WERI-Rb-1 (cell line): ENCODE results near the gene CCDC57.
A peak's percentile ranks its signal among the peaks of the same experiment; 100 is the strongest.

Source experiments
- DNase-seq: peaks from one replicate; pipeline ENCODE4 v3.0.0-alpha.2; 2020
- H3K27ac ChIP-seq: fragments of 250-450 bp; sonication (Bioruptor Pico); 2 replicates; pipeline ENCODE4 v1.5.1; 2020; ENCODE audit warnings: mild to moderate bottlenecking, moderate library complexity
- H3K27me3 ChIP-seq: fragments of 250-450 bp; sonication (Bioruptor Pico); 2 replicates; pipeline ENCODE4 v1.5.1; 2021; ENCODE audit warnings: mild to moderate bottlenecking, low read depth, moderate library complexity; ENCODE audit not compliant: insufficient read depth, severe bottlenecking
- H3K36me3 ChIP-seq: fragments of 250-450 bp; sonication (Bioruptor Pico); 2 replicates; pipeline ENCODE4 v1.5.1; 2020; ENCODE audit warnings: mild to moderate bottlenecking, moderate library complexity
- H3K4me3 ChIP-seq: 2 replicates; pipeline ENCODE4 v1.5.1; 2011; ENCODE audit warnings: low read depth, mild to moderate bottlenecking, control low read depth, low read length
- H3K9me3 ChIP-seq: fragments of 250-450 bp; sonication (Bioruptor Pico); 2 replicates; pipeline ENCODE4 v1.5.1; 2021; ENCODE audit warnings: mild to moderate bottlenecking, moderate library complexity; ENCODE audit not compliant: severe bottlenecking
- TF ChIP-seq, protein P1 (sequence below): IDR thresholded peaks from 2 replicates; pipeline ENCODE4 v1.5.1; 2011; ENCODE audit warnings: low read depth, mild to moderate bottlenecking, control low read depth, inconsistent platforms, low read length

CCDC57 gene

DNA sequence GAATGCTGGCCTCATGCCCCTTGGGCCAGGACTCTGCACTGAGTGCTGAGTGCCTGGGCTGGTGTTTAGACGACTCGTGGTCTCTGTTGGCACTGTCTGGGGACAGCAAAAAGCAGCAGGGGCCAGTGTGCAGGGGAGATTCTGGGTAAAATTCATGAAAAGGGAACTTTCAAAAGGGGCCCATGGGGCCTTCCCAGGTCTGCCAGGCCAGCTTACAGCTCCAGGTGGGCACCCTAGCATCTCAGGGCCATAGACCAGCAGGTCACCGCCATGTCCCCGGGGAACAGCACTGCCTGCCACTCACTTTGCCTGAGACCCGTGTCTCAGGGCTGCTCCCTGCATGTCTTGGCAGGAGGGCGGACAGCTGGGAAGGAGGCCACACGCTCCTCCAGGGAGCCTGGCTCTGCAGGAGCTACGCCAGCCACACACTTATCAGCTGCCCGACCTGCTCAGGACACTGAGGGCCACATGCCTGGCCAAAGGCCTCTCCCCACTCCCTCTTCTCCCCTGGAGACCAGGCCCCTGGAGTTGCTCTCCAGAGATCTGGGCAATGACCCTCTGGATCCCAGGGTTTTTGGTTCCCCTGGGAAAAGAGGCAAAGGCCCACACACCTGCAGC is 105.8 kb downstream of the CCDC57 start:
- TF ChIP-seq, protein P1, sequence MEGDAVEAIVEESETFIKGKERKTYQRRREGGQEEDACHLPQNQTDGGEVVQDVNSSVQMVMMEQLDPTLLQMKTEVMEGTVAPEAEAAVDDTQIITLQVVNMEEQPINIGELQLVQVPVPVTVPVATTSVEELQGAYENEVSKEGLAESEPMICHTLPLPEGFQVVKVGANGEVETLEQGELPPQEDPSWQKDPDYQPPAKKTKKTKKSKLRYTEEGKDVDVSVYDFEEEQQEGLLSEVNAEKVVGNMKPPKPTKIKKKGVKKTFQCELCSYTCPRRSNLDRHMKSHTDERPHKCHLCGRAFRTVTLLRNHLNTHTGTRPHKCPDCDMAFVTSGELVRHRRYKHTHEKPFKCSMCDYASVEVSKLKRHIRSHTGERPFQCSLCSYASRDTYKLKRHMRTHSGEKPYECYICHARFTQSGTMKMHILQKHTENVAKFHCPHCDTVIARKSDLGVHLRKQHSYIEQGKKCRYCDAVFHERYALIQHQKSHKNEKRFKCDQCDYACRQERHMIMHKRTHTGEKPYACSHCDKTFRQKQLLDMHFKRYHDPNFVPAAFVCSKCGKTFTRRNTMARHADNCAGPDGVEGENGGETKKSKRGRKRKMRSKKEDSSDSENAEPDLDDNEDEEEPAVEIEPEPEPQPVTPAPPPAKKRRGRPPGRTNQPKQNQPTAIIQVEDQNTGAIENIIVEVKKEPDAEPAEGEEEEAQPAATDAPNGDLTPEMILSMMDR, result no peak
- H3K36me3 ChIP-seq, result peaks cover 9% of the 10 kb centered on the region
- no peaks in the 10 kb centered on the region for H3K9me3 ChIP-seq
- H3K27me3 ChIP-seq, result no peaks in the 10 kb centered on the region
- 0 out of 2 replicates have a peak overlapping the region, but pooled peaks have one; percentile 2 for H3K4me3 ChIP-seq
- peak overlapping the region; percentile 84 for H3K27ac ChIP-seq
- DNase-seq, result peak; percentile 32

DNA sequence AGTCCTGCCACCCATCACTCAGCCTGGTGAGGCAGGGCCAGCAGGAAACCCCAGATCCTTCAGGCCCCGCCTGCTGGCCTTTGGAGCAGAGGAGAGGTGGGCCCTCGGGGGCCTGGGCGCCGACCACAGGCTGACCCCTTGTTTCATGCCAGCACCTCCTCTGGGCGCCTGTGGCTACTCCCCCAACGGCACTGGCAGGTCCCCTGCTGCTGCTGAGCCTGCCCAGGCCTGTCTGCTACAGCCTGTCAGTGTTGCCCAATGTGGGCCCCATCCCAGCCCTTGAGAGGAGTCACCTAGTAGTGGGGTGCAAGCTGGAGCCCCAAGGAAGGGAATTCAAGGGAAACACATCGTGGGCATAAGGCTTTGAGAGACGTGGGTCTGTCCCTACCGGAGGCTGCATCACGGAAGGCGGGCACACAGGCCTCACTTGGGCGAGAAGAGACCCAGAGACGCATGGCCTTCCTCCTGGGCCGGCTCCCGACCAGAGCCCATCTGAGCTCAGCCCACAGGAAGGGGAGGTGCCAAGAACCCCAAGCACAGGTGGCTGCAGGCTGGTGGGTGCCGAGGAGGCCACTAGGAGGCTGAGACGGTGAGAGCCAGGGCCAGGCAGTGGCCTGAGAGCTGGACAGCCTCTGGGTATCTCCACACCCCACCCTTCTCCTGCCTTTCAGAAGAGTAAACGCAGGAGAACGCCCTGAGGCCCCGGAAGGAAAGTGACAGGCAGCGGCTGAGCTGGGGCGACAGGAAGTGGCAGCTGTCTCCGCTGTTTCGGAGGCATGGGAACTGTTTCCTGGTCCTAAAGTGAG is 106.6 kb downstream of the CCDC57 start:
- H3K27me3 ChIP-seq, result no peaks in the 10 kb centered on the region
- TF ChIP-seq, protein P1, result peak; percentile 93
- peak; percentile 97 for DNase-seq
- H3K4me3 ChIP-seq, result 0 out of 2 replicates have a peak overlapping the region, but pooled peaks have one; percentile 2
- H3K9me3 ChIP-seq, result no peaks in the 10 kb centered on the region
- peak overlapping the region; percentile 84 for H3K27ac ChIP-seq
- peaks cover 7% of the 10 kb centered on the region for H3K36me3 ChIP-seq

DNA sequence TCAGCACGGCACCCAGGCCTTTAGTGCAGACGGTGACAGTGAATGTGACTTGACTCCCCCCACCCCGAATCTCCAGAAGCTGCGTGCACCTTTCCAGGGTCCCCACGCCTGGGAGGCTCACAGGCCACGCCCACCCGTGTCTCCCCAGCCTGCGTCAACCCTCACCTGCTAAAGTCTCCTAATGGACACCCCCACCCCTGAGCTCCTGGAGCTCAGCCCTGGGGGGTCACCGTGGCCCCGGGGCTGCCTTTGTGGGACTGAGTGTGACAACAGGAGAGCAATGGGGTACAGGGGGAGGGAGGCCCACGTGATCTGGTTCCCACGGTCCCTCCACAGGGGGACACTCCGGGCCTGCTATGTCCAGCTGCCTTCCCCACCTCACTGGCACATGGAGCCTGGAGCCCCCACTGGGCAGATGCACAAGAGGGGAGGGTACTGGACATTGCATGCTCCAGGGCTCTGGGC is 107.2 kb downstream of the CCDC57 start:
- peak; percentile 24 for DNase-seq
- no peaks in the 10 kb centered on the region for H3K27me3 ChIP-seq
- H3K9me3 ChIP-seq, result no peaks in the 10 kb centered on the region
- TF ChIP-seq, protein P1, result no peak
- H3K27ac ChIP-seq, result peak overlapping the region; percentile 84
- H3K4me3 ChIP-seq, result no peak overlapping the region
- H3K36me3 ChIP-seq, result peaks cover 7% of the 10 kb centered on the region

DNA sequence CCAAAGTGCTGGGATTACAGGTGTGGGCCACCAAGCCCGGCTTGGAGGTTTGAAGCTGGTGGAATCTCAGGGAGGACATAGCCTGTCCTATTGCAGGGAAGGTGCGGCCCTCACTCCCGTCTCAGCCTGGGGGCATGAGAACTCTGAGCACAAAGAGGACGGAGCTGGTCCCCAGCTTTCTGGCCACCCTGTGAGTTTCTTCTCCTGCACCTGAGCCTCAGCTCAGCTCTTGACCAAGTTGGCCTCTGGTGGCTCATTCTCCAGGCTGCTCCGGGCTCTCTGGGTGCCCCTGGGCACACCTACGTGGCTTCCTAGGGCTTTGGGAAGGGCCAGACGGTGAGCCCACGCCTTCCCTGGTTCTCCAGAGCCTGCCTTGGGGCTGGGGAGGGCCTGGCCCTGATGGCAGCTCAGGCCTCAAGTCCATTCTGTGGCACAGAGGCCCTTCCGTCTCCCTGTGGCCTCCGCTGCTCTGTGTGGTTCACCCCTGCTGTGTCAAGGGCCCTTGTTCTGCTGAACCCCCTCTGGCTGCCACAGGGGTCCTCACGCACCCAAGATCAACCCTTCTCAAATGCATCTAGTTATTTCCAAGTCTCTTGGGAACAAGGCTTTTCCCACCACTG is 107.7 kb downstream of the CCDC57 start:
- H3K4me3 ChIP-seq, result no peak overlapping the region
- TF ChIP-seq, protein P1, result no peak

DNA sequence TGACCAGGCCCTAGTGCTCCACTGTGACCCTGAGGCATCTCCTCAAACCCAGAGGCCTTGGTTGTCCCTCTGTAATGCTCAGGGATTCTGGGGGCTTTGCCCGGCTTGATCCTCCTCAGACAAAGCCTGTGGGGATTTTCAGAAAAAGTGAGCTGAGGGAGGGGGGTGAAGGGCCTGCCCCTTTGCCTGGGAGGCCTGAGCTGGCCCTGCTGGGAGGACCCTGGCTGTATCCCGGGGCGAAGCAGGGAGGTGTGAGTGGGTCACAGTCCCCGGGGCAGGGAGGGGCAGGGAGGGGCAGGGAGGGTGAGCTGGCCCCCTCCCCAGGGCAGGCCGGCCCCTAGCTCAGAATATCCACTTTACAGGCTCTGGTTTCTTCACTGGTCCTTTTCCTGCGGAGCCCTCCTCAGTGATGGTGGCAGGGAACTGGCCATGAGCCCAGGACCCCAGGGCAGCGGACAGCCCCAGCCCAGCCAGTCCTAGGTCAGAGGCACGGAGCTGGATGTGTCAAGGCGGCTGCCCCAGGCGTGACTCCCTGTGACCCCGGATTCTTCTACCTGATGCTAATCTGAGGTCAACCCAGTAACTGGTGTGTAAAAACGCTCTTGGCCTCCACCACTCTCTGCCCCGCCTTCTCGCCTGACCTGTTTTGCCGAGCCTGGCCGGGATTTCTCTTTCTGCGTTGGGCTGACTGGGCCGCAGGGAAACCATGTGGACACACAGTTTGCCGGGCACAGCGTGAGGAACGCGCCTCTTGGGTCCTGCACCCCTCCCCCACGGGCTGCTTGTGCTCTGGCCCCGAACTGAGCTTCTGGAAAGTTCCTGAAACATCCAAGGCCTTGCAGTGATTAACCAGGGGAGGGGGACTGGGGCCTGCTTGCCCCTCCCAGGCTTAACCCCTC is 108.8 kb downstream of the CCDC57 start:
- peak overlapping the region; percentile 7 for H3K4me3 ChIP-seq
- H3K27ac ChIP-seq, result peak overlapping the region; percentile 84
- no peaks in the 10 kb centered on the region for H3K9me3 ChIP-seq
- no peaks in the 10 kb centered on the region for H3K27me3 ChIP-seq
- peak; percentile 95 for DNase-seq
- TF ChIP-seq, protein P1, result no peak
- H3K36me3 ChIP-seq, result peaks cover 9% of the 10 kb centered on the region

More for the DNA sequence above, 107.7 kb downstream of the CCDC57 start:
- Histone ChIP-seq H3K27me3 (no peaks in the 10 kb centered on the region), H3K36me3 (peaks cover 8% of the 10 kb centered on the region), H3K9me3 (no peaks in the 10 kb centered on the region), H3K27ac (peak overlapping the region; percentile 84)
- DNase-seq, result peak; percentile 13
